Lower lobe of right lung (tissue), 2 donors: ENCODE results near the gene MACROD1. TPM values are rescaled to one million over a fixed set of nuclear protein-coding genes. Genes with fewer than 3 reads are reported as not detected.

Experiments
- ATAC-seq, 2 donors: fragments of 200-7000 bp; cut with Tn5 transposase; one replicate each; pipeline ENCODE4 v1.9.1; 2020 to 2022; ENCODE audit warnings: mild to moderate bottlenecking in 2 of 2, moderate library complexity in 2 of 2
- DNase-seq: peaks from one replicate; pipeline ENCODE4 v3.0.0-alpha.2; 2020
- H3K27ac ChIP-seq: fragments of 200-600 bp; one replicate; pipeline ENCODE4 v1.8.0; 2022
- H3K27me3 ChIP-seq: fragments of 200-600 bp; one replicate; pipeline ENCODE4 v1.8.0; 2022; ENCODE audit warnings: low read depth
- H3K36me3 ChIP-seq: fragments of 200-600 bp; one replicate; pipeline ENCODE4 v1.8.0; 2022; ENCODE audit warnings: mild to moderate bottlenecking
- H3K4me1 ChIP-seq: fragments of 200-600 bp; one replicate; pipeline ENCODE4 v1.8.0; 2022
- H3K4me3 ChIP-seq: fragments of 200-600 bp; one replicate; pipeline ENCODE4 v1.8.0; 2022; ENCODE audit warnings: mild to moderate bottlenecking
- H3K9me3 ChIP-seq: fragments of 200-600 bp; one replicate; pipeline ENCODE4 v1.8.0; 2022
- CTCF ChIP-seq: fragments of 200-600 bp; IDR thresholded peaks from one replicate; pipeline ENCODE4 v1.8.0; 2022; ENCODE audit warnings: antibody characterized with exemption, mild to moderate bottlenecking
- intact Hi-C: fragments of 100-400 bp; cut with DNase I; formaldehyde crosslinking; loops from one replicate; pipeline ENCODE4 v1.11.0; 2022
- total RNA-seq: library from RNA; stranded (reverse); fragmentation: NEBNext Ultra II Directional; extraction: Animal tissue kit (Norgen Biotek cat#: 25700); gene quantifications from one replicate; pipeline ENCODE4 v1.2.1, GENCODE V29; 2021
- donor health status: DM: no; HTN: yes; CAD: no; lungs with severe emphysema.

Gene MACROD1
- total RNA-seq, 1 donor from 2014 or later = 15.0 TPM

GRCh38 chr11:64136765-64137441, 29.0 kb downstream of the MACROD1 start:
- DNase-seq = no peak
- intact Hi-C loops = no loop called here
- no peak for TF ChIP-seq CTCF
- H3K9me3 ChIP-seq = no peaks in the 10 kb centered on the region
- no peaks in the 10 kb centered on the region for H3K36me3 ChIP-seq
- ATAC-seq = no peak
- no peak overlapping the region for H3K27ac ChIP-seq
- no peak overlapping the region for H3K4me3 ChIP-seq
- H3K27me3 ChIP-seq = no peaks in the 10 kb centered on the region
- H3K4me1 ChIP-seq = peaks cover 8% of the 10 kb centered on the region

GRCh38 chr11:64135711-64136110, 30.2 kb downstream of the MACROD1 start:
- H3K27ac ChIP-seq = no peak overlapping the region
- H3K4me1 ChIP-seq = peaks cover 12% of the 10 kb centered on the region
- H3K9me3 ChIP-seq = no peaks in the 10 kb centered on the region
- no peak for TF ChIP-seq CTCF
- no peak for DNase-seq
- intact Hi-C loops = no loop called here
- H3K4me3 ChIP-seq = no peak overlapping the region
- no peak for ATAC-seq
- no peaks in the 10 kb centered on the region for H3K27me3 ChIP-seq
- no peaks in the 10 kb centered on the region for H3K36me3 ChIP-seq

GRCh38 chr11:64134963-64135362, 30.9 kb downstream of the MACROD1 start:
- intact Hi-C loops = no loop called here

GRCh38 chr11:64132982-64133705, 32.8 kb downstream of the MACROD1 start:
- intact Hi-C loops = no loop called here
- no peak overlapping the region for H3K27ac ChIP-seq
- H3K27me3 ChIP-seq = no peaks in the 10 kb centered on the region
- no peaks in the 10 kb centered on the region for H3K9me3 ChIP-seq
- no peak overlapping the region for H3K4me3 ChIP-seq
- DNase-seq = no peak
- peaks cover 17% of the 10 kb centered on the region for H3K4me1 ChIP-seq
- H3K36me3 ChIP-seq = no peaks in the 10 kb centered on the region
- TF ChIP-seq CTCF = no peak
- no peak for ATAC-seq

More at GRCh38 chr11:64134963-64135362, 30.9 kb downstream of the MACROD1 start:
- ATAC-seq (no peak), DNase-seq (no peak)
- Histone ChIP-seq H3K27ac (no peak overlapping the region), H3K4me3 (no peak overlapping the region), H3K9me3 (no peaks in the 10 kb centered on the region), H3K4me1 (peaks cover 17% of the 10 kb centered on the region), H3K36me3 (no peaks in the 10 kb centered on the region), H3K27me3 (no peaks in the 10 kb centered on the region)
- TF ChIP-seq CTCF = no peak

GRCh38 chr11:64132191-64132771, 33.6 kb downstream of the MACROD1 start:
- no peak for TF ChIP-seq CTCF
- Histone ChIP-seq H3K4me3 (no peak overlapping the region), H3K27ac (no peak overlapping the region), H3K4me1 (peaks cover 17% of the 10 kb centered on the region), H3K27me3 (no peaks in the 10 kb centered on the region), H3K36me3 (no peaks in the 10 kb centered on the region), H3K9me3 (no peaks in the 10 kb centered on the region)
- intact Hi-C loops = no loop called here
- no peak for DNase-seq
- ATAC-seq = no peak
